ENCODE measurements around the gene VTN.

Gene VTN

DNA sequence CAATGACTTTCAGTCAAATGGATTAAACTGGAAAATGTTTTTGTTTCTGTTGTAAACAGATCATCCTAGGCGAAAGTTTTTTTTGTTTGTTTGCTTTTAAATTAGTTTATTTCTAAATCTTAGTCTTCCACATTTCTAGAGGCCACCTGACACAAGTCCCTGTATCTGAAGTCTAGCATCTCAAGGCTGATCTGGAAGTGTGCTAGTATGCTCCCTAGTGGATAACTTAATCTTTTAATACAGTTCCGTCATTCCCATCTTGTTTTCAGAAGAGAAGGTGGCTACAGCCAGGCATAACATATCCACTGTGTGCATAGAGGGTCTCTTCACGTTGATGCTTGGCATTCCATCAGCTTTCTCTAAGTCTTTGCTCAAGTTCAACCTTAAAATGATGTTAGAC is 42.4 kb downstream of the VTN start:
- ATAC-seq: peak; percentile 38; the same call in 1 of the 3 replicates
- TF ChIP-seq TOX (CRISPR knock-in tag; IDR thresholded peaks at IDR 0.05; ENCODE audit: borderline replicate concordance): no peak
- no peak for TF ChIP-seq PPARA (CRISPR knock-in tag; IDR thresholded peaks at IDR 0.05; ENCODE audit: borderline replicate concordance)
- no peak for TF ChIP-seq ISL1 (CRISPR knock-in tag; IDR thresholded peaks at IDR 0.05)
- no peak for TF ChIP-seq OSR1 (CRISPR knock-in tag; IDR thresholded peaks at IDR 0.05)
- no peak for TF ChIP-seq ZNF565 (CRISPR knock-in tag; conservative IDR thresholded peaks at IDR 0.05; ENCODE audit: low read depth)
- no peak for TF ChIP-seq SNAI2 (CRISPR knock-in tag; IDR thresholded peaks at IDR 0.05)
- no peak for TF ChIP-seq RARB (CRISPR knock-in tag; IDR thresholded peaks at IDR 0.05)
- TF ChIP-seq GLIS3 (CRISPR knock-in tag; IDR thresholded peaks at IDR 0.05): no peak
- TF ChIP-seq CSDC2 (CRISPR knock-in tag; IDR thresholded peaks at IDR 0.05): no peak
- no peak for TF ChIP-seq TCF4 (CRISPR knock-in tag; IDR thresholded peaks at IDR 0.05; ENCODE audit: borderline replicate concordance)
- TF ChIP-seq, protein P1, sequence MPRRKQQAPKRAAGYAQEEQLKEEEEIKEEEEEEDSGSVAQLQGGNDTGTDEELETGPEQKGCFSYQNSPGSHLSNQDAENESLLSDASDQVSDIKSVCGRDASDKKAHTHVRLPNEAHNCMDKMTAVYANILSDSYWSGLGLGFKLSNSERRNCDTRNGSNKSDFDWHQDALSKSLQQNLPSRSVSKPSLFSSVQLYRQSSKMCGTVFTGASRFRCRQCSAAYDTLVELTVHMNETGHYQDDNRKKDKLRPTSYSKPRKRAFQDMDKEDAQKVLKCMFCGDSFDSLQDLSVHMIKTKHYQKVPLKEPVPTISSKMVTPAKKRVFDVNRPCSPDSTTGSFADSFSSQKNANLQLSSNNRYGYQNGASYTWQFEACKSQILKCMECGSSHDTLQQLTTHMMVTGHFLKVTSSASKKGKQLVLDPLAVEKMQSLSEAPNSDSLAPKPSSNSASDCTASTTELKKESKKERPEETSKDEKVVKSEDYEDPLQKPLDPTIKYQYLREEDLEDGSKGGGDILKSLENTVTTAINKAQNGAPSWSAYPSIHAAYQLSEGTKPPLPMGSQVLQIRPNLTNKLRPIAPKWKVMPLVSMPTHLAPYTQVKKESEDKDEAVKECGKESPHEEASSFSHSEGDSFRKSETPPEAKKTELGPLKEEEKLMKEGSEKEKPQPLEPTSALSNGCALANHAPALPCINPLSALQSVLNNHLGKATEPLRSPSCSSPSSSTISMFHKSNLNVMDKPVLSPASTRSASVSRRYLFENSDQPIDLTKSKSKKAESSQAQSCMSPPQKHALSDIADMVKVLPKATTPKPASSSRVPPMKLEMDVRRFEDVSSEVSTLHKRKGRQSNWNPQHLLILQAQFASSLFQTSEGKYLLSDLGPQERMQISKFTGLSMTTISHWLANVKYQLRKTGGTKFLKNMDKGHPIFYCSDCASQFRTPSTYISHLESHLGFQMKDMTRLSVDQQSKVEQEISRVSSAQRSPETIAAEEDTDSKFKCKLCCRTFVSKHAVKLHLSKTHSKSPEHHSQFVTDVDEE (CRISPR knock-in tag; IDR thresholded peaks at IDR 0.05): no peak

GRCh38 chr17:28327031-28327607 is 43.0 kb downstream of the VTN start:
- TF ChIP-seq, protein P2, sequence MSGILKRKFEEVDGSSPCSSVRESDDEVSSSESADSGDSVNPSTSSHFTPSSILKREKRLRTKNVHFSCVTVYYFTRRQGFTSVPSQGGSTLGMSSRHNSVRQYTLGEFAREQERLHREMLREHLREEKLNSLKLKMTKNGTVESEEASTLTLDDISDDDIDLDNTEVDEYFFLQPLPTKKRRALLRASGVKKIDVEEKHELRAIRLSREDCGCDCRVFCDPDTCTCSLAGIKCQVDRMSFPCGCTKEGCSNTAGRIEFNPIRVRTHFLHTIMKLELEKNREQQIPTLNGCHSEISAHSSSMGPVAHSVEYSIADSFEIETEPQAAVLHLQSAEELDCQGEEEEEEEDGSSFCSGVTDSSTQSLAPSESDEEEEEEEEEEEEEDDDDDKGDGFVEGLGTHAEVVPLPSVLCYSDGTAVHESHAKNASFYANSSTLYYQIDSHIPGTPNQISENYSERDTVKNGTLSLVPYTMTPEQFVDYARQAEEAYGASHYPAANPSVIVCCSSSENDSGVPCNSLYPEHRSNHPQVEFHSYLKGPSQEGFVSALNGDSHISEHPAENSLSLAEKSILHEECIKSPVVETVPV (CRISPR knock-in tag; IDR thresholded peaks at IDR 0.05): no peak
- TF ChIP-seq ZC3H10 (CRISPR knock-in tag; IDR thresholded peaks at IDR 0.05): no peak
- no peak for TF ChIP-seq SNAI2 (CRISPR knock-in tag; IDR thresholded peaks at IDR 0.05)
- no peak for TF ChIP-seq ZNF70 (CRISPR knock-in tag; IDR thresholded peaks at IDR 0.05)
- TF ChIP-seq, protein P1 (CRISPR knock-in tag; IDR thresholded peaks at IDR 0.05): no peak
- TF ChIP-seq OSR1 (CRISPR knock-in tag; IDR thresholded peaks at IDR 0.05): no peak
- no peak for TF ChIP-seq ISL1 (CRISPR knock-in tag; IDR thresholded peaks at IDR 0.05)
- TF ChIP-seq, protein P3, sequence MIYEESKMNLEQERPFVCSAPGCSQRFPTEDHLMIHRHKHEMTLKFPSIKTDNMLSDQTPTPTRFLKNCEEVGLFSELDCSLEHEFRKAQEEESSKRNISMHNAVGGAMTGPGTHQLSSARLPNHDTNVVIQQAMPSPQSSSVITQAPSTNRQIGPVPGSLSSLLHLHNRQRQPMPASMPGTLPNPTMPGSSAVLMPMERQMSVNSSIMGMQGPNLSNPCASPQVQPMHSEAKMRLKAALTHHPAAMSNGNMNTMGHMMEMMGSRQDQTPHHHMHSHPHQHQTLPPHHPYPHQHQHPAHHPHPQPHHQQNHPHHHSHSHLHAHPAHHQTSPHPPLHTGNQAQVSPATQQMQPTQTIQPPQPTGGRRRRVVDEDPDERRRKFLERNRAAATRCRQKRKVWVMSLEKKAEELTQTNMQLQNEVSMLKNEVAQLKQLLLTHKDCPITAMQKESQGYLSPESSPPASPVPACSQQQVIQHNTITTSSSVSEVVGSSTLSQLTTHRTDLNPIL (CRISPR knock-in tag; IDR thresholded peaks at IDR 0.05; ENCODE audit: low read depth): no peak
- no peak for TF ChIP-seq RARB (CRISPR knock-in tag; IDR thresholded peaks at IDR 0.05)
- TF ChIP-seq ARNTL (CRISPR knock-in tag; IDR thresholded peaks at IDR 0.05; ENCODE audit: borderline replicate concordance, low read depth): no peak
- no peak for TF ChIP-seq TOX (CRISPR knock-in tag; IDR thresholded peaks at IDR 0.05; ENCODE audit: borderline replicate concordance)
- TF ChIP-seq, protein P4, sequence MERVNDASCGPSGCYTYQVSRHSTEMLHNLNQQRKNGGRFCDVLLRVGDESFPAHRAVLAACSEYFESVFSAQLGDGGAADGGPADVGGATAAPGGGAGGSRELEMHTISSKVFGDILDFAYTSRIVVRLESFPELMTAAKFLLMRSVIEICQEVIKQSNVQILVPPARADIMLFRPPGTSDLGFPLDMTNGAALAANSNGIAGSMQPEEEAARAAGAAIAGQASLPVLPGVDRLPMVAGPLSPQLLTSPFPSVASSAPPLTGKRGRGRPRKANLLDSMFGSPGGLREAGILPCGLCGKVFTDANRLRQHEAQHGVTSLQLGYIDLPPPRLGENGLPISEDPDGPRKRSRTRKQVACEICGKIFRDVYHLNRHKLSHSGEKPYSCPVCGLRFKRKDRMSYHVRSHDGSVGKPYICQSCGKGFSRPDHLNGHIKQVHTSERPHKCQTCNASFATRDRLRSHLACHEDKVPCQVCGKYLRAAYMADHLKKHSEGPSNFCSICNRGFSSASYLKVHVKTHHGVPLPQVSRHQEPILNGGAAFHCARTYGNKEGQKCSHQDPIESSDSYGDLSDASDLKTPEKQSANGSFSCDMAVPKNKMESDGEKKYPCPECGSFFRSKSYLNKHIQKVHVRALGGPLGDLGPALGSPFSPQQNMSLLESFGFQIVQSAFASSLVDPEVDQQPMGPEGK (CRISPR knock-in tag; IDR thresholded peaks at IDR 0.05; ENCODE audit: borderline replicate concordance): no peak
- TF ChIP-seq ZNF565 (CRISPR knock-in tag; conservative IDR thresholded peaks at IDR 0.05; ENCODE audit: low read depth): no peak
- no peak for TF ChIP-seq ZNF8 (CRISPR knock-in tag; IDR thresholded peaks at IDR 0.05)
- TF ChIP-seq ZFP3 (CRISPR knock-in tag; IDR thresholded peaks at IDR 0.05): no peak
- no peak for TF ChIP-seq CSDC2 (CRISPR knock-in tag; IDR thresholded peaks at IDR 0.05)
- no peak for ATAC-seq

DNA sequence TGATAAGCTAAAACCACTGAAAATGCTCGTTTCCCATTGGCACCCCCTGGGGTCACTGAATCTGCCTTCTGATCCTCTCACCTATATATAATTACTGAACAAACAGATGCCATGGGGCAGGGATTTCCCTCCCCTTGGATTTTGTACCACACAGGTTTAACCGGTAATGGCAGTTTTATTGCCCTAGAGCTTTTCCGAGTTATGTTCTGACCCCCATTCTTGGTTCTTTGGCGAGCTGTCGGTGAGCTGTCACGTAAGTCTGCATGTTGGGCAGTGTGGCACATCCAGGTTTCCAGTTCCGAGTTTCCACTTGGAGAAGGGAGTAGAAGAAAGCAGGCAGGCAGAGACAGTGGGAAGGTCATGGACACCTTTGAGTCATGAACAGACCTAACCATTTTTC is 44.0 kb downstream of the VTN start:
- ATAC-seq: no peak
- TF ChIP-seq PPARA (CRISPR knock-in tag; IDR thresholded peaks at IDR 0.05; ENCODE audit: borderline replicate concordance) (no peak), ZFP30 (CRISPR knock-in tag; IDR thresholded peaks at IDR 0.05) (no peak), ARNTL (CRISPR knock-in tag; IDR thresholded peaks at IDR 0.05; ENCODE audit: borderline replicate concordance, low read depth) (no peak), POU6F1 (CRISPR knock-in tag; IDR thresholded peaks at IDR 0.05; ENCODE audit: borderline replicate concordance, low read depth) (no peak), ZNF565 (CRISPR knock-in tag; conservative IDR thresholded peaks at IDR 0.05; ENCODE audit: low read depth) (no peak), CSDC2 (CRISPR knock-in tag; IDR thresholded peaks at IDR 0.05) (no peak), OSR1 (CRISPR knock-in tag; IDR thresholded peaks at IDR 0.05) (no peak)
- TF ChIP-seq, protein P2 (CRISPR knock-in tag; IDR thresholded peaks at IDR 0.05): no peak

Data from SK-N-SH treated with all-trans-retinoic acid at 6 μM for 48 hours (cell line).